ENCODE results near the gene MEGF6.

Gene MEGF6

GRCh38 chr1:3521426-3521825, 89.9 kb downstream of the MEGF6 start:
- DNase-seq (ENCODE audit: low read depth in 3 of 3) = no peak

GRCh38 chr1:3520419-3521378, 90.6 kb downstream of the MEGF6 start:
- DNase-seq (ENCODE audit: low read depth in 3 of 3) = no peak

DNA sequence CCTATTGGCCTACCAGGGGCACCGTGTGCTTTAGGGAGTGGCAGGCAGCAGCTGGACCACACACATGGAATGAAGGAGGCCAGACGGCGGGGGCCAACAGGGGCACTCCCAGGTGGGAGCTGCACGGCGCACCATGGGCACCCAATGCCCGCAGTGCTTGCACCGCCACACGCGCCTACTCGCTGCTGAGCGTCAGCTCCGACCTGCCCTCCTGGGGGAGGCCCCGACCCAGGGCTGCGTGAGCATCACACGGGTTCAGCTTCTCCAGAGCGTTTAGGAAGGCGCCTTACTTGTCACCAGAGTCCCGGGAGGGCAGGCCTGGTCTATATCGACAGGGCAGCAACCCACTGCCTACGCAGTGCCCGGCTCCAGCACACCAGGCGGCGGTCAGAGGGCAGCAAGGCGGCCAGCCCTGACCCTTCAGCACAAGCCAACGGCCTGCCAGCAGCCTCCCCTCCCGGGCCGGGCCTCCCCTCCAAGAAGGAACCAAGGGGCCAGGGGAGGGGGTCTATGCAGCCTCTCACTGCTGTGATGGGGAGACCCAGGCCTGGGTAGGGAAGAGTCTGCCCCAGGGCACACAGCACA, 91.9 kb downstream of the MEGF6 start:
- DNase-seq (ENCODE audit: low read depth in 3 of 3) = no peak

DNA sequence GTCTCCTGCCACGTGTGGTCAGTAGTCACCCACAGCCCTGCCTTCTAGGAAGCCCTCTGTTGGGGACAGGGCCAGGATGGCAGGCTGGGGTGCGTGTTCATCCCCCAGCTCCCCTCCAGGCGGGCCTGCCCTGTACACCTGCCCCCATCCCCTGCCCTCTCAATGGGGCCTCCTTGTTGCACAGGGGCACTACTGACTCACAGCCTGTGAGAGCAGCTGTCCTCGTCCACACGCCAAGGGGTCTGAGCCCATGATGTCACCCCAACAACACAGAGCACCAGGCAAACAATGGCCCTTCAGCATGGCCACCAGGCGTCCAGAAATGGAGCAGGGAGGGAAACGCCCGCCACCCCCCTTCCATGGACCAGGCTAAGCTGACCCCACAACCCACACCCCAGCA, 92.6 kb downstream of the MEGF6 start:
- DNase-seq (ENCODE audit: low read depth in 3 of 3) = no peak

DNA sequence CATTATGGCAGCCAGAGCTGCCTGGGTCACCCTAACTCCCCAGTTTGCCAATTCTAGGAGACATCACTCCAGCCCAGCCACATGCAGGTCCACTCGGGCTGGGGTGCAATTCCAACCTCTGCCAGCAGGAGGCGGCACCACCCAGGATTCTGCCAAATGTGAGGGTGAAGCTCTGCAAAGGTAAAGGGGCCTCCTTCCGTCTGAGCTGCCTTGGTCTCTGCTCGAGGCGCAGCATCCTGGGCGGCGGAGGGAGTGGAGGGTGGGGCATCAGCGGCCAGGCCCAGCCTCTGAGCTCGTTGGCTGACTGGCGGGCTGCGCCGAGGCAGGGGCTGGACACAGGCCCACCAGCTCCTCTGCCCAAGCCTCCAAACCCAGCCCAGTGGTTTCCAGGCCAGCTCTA, 93.1 kb downstream of the MEGF6 start:
- DNase-seq (ENCODE audit: low read depth in 3 of 3) = peak in 1 of 3 donors; percentile 14

- DNase-seq (ENCODE audit: low read depth in 3 of 3) = no peak
Observed at GRCh38 chr1:3516911-3517675, 94.2 kb downstream of the MEGF6 start.

- DNase-seq (ENCODE audit: low read depth in 3 of 3) = no peak
Observed at GRCh38 chr1:3516481-3516869, 94.8 kb downstream of the MEGF6 start.

DNA sequence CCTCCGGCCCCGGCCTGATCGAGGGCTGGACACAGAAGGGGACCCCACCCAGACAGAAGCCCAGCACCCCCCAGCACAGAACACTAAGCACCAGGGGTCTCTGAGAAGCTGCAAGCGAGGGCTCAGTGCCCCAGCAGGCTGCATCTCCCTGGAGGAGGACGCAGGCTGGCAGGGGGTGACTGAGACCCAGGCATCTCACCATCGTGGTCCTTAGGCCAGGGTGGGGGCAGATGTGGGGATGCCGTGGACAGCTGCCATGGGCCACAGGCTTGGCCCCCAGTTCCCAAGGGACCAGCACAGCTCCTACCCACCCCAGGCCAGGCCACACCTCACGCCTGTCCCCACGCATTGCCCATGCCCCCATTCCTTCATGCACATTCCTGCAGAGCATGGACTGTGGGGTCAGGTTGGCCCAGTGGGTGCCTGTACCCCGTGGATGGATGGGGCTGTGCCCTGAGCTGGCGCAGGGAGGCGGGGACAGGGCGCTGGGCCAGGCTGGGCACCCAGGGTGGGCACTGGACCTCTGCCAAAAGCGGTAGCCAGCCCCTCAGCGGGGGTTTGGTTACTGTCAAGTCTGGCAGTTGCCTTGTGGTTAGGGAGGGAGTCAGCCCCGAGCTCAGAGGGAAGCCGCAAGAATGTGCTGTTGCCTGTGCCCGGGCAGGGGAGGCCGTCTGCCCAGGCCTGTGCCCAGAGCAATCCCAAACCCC, 95.4 kb downstream of the MEGF6 start:
- no peak for DNase-seq (ENCODE audit: low read depth in 3 of 3)

GRCh38 chr1:3515272-3515671, 96.0 kb downstream of the MEGF6 start:
- no peak for DNase-seq (ENCODE audit: low read depth in 3 of 3)

DNA sequence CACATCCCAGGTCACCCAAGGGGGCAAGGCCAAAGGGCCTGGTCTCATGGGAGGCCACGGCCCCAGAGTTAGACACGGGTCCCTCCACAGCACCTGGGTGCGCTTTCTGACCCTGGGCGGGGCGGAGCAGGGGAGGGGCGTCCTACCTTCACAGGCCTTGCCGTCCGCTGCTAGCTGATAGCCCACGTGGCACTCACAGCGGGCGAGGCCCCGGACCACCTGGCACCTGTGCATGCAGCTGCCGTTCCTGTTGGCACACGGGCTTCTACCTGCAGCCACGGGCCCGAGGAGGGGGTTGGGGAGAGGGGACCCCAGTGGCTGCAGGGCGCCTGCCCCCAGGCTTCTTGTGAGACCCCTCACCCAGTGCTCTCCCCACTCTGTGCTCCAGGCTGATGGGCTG, 96.9 kb downstream of the MEGF6 start:
- DNase-seq (ENCODE audit: low read depth in 3 of 3) = no peak

GRCh38 chr1:3511856-3512255, 99.5 kb downstream of the MEGF6 start:
- no peak for DNase-seq (ENCODE audit: low read depth in 3 of 3)

DNA sequence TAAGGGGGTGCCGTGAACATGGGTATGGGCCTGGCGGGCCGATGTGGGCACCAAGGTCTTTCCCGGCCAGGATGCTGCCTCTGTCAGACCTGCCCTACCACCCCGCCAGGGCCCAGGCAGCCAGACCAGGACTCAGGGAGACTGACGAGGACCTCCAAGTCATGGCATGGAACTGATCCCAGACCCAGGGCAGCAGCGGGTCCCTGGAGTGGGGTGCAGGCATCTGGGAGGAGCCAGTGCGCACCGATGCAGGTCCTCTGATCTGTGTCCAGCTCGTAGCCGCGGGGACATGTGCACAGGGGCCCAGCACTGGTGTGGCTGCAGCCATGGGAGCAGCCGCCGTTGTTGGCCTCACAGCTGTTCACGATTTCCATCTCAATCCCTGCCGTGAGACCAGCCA, 100.0 kb downstream of the MEGF6 start:
- no peak for DNase-seq (ENCODE audit: low read depth in 3 of 3)

GRCh38 chr1:3510956-3511250, 100.4 kb downstream of the MEGF6 start:
- no peak for DNase-seq (ENCODE audit: low read depth in 3 of 3)

DNA sequence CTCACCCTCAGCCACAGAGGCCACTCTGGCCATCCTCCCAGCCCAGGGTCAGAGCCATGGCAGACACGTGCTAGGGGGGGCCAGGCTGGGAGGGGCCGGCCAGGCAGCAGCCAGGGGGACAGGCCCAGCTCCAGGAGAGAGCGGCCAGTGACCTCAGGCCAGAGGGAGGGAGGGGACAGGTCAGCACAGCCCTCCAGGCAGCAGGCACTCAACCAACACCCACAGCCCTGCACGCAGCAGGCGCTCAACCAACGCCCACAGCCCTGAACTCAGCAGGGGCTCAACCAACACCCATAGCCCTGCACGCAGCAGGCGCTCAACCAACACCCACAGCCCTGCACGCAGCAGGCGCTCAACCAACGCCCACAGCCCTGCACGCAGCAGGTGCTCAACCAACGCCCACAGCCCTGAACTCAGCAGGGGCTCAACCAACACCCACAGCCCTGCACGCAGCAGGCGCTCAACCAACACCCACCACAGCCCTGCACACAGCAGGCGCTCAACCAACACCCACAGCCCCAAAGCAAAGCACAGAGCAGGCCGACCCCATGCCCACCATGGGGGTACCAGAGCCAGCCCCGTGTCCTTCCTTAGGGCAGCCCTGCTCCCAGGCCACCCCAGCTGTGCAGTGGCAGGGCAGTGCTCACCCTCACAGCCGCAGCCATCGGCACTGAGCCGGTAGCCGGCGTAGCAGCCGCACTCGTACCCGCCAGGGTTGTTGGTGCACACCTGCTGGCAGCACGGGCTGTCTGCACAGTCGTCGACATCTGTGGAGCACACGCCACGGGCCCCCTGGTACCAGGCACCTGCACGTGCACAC, 101.0 kb downstream of the MEGF6 start:
- no peak for DNase-seq (ENCODE audit: low read depth in 3 of 3)

DNA sequence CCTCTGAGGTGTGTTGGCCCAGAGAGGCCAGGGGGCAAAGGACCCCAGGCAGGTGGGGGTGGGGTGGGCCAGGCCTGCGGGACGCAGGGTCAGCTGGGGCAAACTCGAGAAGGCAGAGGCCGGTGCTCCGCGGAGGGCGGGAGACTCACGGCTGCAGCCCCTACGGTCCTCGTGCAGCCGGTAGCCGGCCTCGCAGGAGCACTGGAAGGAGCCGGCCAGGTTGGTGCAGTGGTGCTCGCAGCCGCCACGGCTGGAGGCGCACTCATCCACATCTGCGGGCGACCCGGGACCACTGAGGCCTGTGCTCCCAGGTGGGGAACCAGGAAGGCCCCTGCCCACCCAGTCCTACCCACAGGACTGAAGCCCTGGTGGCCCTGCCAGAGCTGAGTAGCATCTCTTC, 101.6 kb downstream of the MEGF6 start:
- no peak for DNase-seq (ENCODE audit: low read depth in 3 of 3)

GRCh38 chr1:3508757-3509415, 102.4 kb downstream of the MEGF6 start:
- no peak for DNase-seq (ENCODE audit: low read depth in 3 of 3)

- no peak for DNase-seq (ENCODE audit: low read depth in 3 of 3)
Observed at GRCh38 chr1:3507636-3508275, 103.6 kb downstream of the MEGF6 start.

DNA sequence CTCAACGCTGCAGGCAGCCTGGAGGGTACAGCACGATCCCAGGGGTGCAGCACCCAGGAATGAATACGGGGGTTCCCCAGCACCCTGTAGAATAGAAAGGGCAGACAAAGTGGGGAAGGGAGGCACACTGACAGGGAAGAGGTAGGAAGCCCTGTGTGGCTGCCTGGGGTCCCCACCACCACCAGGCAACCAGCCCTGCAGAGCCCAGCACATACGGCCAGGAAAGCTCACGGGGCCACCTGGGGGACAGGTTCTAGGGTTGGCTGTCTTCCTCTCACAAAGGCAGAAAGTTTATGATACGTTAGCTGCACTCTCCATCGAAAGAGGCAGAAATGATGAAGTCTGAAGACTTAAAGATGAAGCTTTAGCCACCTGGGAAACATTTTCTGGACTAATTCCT, 104.4 kb downstream of the MEGF6 start:
- no peak for DNase-seq (ENCODE audit: low read depth in 3 of 3)

DNA sequence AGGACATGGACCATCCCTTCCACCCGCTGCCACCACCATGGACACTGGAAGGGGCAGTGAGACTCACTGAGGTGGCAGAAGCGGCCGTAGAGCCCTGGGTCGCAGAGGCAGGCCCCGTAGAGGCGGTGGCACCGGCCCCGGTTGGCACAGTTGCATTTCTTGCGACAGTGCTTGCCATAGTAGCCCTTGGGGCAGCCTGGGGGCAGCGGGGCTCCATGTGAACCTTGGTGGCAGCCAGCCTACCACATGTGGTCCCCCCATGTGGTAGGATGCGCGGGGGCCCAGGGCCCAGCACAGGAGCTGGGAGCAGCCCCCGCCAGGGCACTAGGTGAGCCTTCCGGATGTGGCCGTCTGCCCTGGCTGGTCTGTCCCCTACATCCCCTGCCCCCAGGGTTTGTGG, 105.3 kb downstream of the MEGF6 start:
- DNase-seq (ENCODE audit: low read depth in 3 of 3) = no peak

DNA sequence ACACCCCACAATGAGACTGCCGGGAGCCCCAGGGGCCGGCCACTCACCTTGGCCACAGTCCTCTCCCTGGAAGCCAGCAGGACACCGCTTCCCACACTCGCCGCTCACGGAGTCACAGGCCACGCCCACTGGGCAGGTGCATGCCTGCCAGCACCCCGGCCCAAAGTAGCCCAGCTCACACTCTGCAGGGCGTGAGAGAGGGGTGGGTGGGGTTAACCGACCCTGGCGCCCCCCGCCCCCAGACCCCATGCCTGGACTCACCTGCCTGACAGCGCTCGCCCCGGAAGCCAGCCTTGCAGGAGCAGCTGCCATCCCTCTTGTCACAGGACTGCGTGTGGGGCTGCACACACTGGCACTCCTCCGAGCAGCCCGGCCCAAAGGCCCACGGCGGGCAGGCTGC, 106.1 kb downstream of the MEGF6 start:
- no peak for DNase-seq (ENCODE audit: low read depth in 3 of 3)

Data from stimulated activated CD4-positive, alpha-beta T cell treated with anti-CD3 and anti-CD28 coated beads, TNF-alpha, amount 100 ng/mL, for 48 hours (primary cell).